Chondrocyte (in vitro differentiated cells): ENCODE data around the gene GJD2. TPM values are rescaled to one million over a fixed set of nuclear protein-coding genes. Genes with fewer than 3 reads are reported as not detected.

ENCODE experiments used
- DNase-seq: peaks from one replicate; pipeline ENCODE4 v3.0.0; 2021; ENCODE audit warnings: mixed read lengths, low spot score
- H3K27ac Mint-ChIP-seq: one replicate; pipeline ENCODE4 v1.8.0; 2021; ENCODE audit warnings: mild to moderate bottlenecking, moderate library complexity, mixed read lengths; ENCODE audit not compliant: unreplicated experiment
- H3K27me3 Mint-ChIP-seq: 2 replicates; pipeline ENCODE4 v1.8.0; 2021; ENCODE audit warnings: low read depth, mixed read lengths
- H3K36me3 Mint-ChIP-seq: 2 replicates; pipeline ENCODE4 v1.8.0; 2021; ENCODE audit warnings: low read depth, mixed read lengths
- H3K4me1 Mint-ChIP-seq: 2 replicates; pipeline ENCODE4 v1.8.0; 2021; ENCODE audit warnings: low read depth, mild to moderate bottlenecking, mixed read lengths
- H3K4me3 Mint-ChIP-seq: one replicate; pipeline ENCODE4 v1.8.0; 2021; ENCODE audit warnings: mild to moderate bottlenecking, moderate library complexity, mixed read lengths; ENCODE audit not compliant: unreplicated experiment
- H3K9me3 Mint-ChIP-seq: 2 replicates; pipeline ENCODE4 v1.8.0; 2021; ENCODE audit warnings: low read depth, mixed read lengths
- CTCF ChIP-seq: fragments of 200-600 bp; sonication (generic); IDR thresholded peaks from 2 replicates; pipeline ENCODE4 v1.5.0; 2021; ENCODE audit warnings: antibody characterized with exemption, mild to moderate bottlenecking, moderate library complexity
- total RNA-seq: library from RNA; stranded (reverse); gene quantifications from 3 replicates; pipeline ENCODE4 v1.2.1, GENCODE V29; 2021

Gene GJD2
- total RNA-seq, 1 donor from 2014 or later, result not detected

GRCh38 chr15:34768530-34768929, 13.7 kb upstream of the GJD2 start:
- TF ChIP-seq CTCF, result no peak
- H3K27me3 Mint-ChIP-seq, result peaks cover 41% of the 10 kb centered on the region
- no peaks in the 10 kb centered on the region for H3K4me1 Mint-ChIP-seq
- no peak overlapping the region for H3K4me3 Mint-ChIP-seq
- H3K27ac Mint-ChIP-seq, result no peak overlapping the region
- H3K36me3 Mint-ChIP-seq, result no peaks in the 10 kb centered on the region
- no peak for DNase-seq
- H3K9me3 Mint-ChIP-seq, result no peaks in the 10 kb centered on the region

DNA sequence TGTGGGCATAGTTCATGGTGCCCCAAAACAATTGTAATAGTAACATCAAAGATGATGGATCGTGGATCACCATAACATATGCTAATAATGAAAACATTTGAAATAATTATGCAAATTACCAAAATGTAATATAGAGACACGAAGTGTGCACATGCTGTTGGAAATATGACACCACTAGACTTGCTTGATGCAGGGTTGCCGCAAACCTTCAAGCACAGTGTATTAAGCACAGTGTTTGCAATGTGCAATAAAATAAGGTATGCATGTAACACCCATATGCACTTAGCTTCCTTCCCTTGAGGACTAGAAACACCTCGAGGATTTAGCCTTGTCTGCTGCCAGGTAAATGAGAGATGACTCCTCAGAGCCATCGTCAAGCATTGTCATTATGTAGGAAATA, 10.9 kb upstream of the GJD2 start:
- Mint-ChIP-seq H3K4me1 (no peaks in the 10 kb centered on the region), H3K4me3 (no peak overlapping the region), H3K27me3 (peaks cover 34% of the 10 kb centered on the region), H3K36me3 (no peaks in the 10 kb centered on the region), H3K27ac (no peak overlapping the region), H3K9me3 (no peaks in the 10 kb centered on the region)
- no peak for DNase-seq
- no peak for TF ChIP-seq CTCF

DNA sequence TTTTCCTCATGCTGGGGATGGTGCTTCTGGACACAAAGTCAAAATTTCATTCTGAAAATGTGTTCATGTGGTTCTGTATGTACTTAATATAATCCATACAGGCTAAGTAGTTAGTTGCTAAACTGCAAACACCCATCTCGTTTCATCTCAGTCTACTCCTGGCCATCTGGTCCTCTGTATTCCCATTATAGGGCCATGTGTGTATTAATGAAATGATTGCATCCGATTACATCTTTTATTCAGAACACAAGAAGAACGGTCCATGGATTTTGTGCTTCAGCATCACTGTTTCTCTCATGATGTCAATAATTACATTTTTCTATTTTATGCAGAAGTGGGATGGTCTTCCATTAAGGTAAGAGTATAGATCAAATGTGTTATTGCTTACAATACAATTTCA, 6.1 kb upstream of the GJD2 start:
- Mint-ChIP-seq H3K4me1 (no peaks in the 10 kb centered on the region), H3K36me3 (no peaks in the 10 kb centered on the region), H3K27ac (no peak overlapping the region), H3K4me3 (no peak overlapping the region), H3K27me3 (peaks cover 57% of the 10 kb centered on the region), H3K9me3 (no peaks in the 10 kb centered on the region)
- DNase-seq, result no peak
- TF ChIP-seq CTCF, result no peak

DNA sequence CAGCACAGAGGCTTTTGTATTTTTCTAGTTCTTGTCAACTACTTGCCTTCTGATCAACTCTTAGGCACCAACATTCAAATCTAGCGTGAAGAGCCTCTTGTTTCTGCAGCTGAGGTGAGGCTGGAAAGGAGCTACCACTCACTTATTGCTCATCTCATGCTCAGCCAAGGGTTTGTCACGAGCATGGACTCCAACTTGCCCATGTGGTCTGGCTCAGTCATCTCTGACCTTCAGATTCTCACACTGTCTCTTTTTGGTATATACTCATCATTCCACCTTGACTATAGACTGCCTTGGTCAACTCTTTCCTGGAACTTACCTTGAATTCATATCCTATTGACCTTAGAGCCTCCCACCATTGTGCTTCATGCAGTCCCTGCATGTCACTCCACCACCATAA, 5.2 kb upstream of the GJD2 start:
- Mint-ChIP-seq H3K27ac (no peak overlapping the region), H3K27me3 (peaks cover 65% of the 10 kb centered on the region), H3K36me3 (no peaks in the 10 kb centered on the region), H3K9me3 (no peaks in the 10 kb centered on the region), H3K4me3 (no peak overlapping the region), H3K4me1 (peaks cover 2% of the 10 kb centered on the region)
- TF ChIP-seq CTCF, result no peak
- DNase-seq, result no peak

GRCh38 chr15:34759347-34759746, 4.5 kb upstream of the GJD2 start:
- Mint-ChIP-seq H3K4me3 (no peak overlapping the region), H3K9me3 (no peaks in the 10 kb centered on the region), H3K4me1 (peaks cover 2% of the 10 kb centered on the region), H3K27ac (no peak overlapping the region), H3K27me3 (peaks cover 65% of the 10 kb centered on the region), H3K36me3 (no peaks in the 10 kb centered on the region)
- TF ChIP-seq CTCF, result no peak
- DNase-seq, result no peak
